Measurements from ENCODE around the gene NTN1.

Gene NTN1

GRCh38 chr17:9242983-9243382 is 221.7 kb downstream of the NTN1 start:
- no peak for TF ChIP-seq CTCF (IDR thresholded peaks at IDR 0.05; ENCODE audit: borderline replicate concordance, control extremely low read depth, extremely low read depth, insufficient read depth, missing control alignments)
- in situ Hi-C loops (cut with MboI; ENCODE audit: low sequenced_read_pairs, unreplicated experiment): no loop called here
- no peak for DNase-seq (ENCODE audit: low spot score)

- TF ChIP-seq CTCF (IDR thresholded peaks at IDR 0.05; ENCODE audit: borderline replicate concordance, control extremely low read depth, extremely low read depth, insufficient read depth, missing control alignments): no peak
- no peak for DNase-seq (ENCODE audit: low spot score)
- in situ Hi-C loops (cut with MboI; ENCODE audit: low sequenced_read_pairs, unreplicated experiment): no loop called here
Measured at GRCh38 chr17:9244066-9245052, 223.0 kb downstream of the NTN1 start.

DNA sequence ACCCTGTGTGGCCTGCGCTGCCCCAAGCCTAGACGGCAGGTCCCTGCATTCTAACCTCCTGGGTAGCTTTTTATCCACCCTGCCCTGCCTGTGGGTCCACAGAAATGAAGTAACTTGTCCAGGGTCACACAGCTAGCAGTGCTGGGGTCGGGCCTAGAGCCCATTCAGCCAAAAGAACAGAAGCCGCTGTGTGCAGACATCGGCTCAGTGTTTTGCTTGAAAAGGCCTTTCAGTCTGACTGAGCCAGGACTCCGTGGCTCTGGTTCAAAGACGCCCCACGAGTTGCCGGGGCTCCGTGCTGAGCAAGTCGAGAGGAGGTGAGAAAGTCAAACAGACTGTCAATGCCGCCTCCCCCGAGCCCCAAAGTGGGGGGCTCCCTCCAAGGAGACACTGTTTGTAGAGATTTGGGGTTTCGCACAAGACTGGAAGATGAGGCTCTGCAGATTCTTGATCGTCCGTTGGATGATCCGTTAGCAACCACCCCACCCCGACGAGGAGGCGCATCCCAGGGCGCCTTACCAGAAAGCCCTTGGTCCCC is 226.2 kb downstream of the NTN1 start:
- no peak for TF ChIP-seq CTCF (IDR thresholded peaks at IDR 0.05; ENCODE audit: borderline replicate concordance, control extremely low read depth, extremely low read depth, insufficient read depth, missing control alignments)
- in situ Hi-C loops (cut with MboI; ENCODE audit: low sequenced_read_pairs, unreplicated experiment): no loop called here
- DNase-seq (ENCODE audit: low spot score): no peak

- DNase-seq (ENCODE audit: low spot score): no peak
- in situ Hi-C loops (cut with MboI; ENCODE audit: low sequenced_read_pairs, unreplicated experiment): no loop called here
- TF ChIP-seq CTCF (IDR thresholded peaks at IDR 0.05; ENCODE audit: borderline replicate concordance, control extremely low read depth, extremely low read depth, insufficient read depth, missing control alignments): no peak
Measured at GRCh38 chr17:9249245-9249953, 228.1 kb downstream of the NTN1 start.

DNA sequence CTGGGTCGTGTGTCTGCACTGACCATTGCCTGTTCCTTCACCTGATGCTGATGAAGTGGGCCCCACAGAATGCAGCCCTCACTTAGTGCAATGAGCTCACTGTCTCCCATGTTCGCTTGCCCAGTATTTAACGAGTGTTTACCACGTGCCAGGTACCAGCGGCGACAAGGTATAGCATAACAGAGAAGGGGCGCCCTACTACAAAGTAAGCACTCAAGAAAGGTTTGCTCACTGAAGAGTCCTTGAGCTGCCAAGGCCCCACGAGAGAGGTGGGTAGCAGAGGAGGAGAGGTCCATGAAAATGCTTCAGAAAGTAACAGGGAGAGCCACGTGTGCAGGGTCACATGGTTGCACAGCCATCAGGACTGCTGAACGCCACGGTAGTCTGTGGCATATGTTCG is 230.0 kb downstream of the NTN1 start:
- TF ChIP-seq CTCF (IDR thresholded peaks at IDR 0.05; ENCODE audit: borderline replicate concordance, control extremely low read depth, extremely low read depth, insufficient read depth, missing control alignments): no peak
- in situ Hi-C loops (cut with MboI; ENCODE audit: low sequenced_read_pairs, unreplicated experiment): no loop called here
- no peak for DNase-seq (ENCODE audit: low spot score)

- TF ChIP-seq CTCF (IDR thresholded peaks at IDR 0.05; ENCODE audit: borderline replicate concordance, control extremely low read depth, extremely low read depth, insufficient read depth, missing control alignments): no peak
- no peak for DNase-seq (ENCODE audit: low spot score)
- in situ Hi-C loops (cut with MboI; ENCODE audit: low sequenced_read_pairs, unreplicated experiment): no loop called here
Measured at GRCh38 chr17:9253308-9253707, 232.0 kb downstream of the NTN1 start.
